ENCODE measurements around the gene CYP46A1.

DNA sequence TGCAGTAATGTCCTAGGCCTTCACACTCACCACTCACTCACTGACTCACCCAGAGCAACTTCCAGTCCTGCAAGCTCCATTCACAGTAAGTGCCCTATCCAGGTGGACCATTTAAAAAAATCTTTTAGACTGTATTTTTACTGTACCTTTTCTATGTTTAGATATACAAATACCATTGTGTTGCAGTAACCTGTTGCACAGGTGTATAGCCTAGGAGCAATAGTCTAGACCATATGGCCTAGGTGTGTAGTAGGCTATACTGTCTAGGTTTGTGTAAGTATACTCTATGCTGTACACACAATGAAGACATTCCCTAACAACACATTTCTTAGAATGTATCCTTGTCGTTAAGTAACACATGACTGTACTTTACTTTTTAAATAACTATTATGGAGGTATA lies 17.2 kb downstream of the CYP46A1 start:
- TF ChIP-seq CTCF (conservative IDR thresholded peaks at IDR 0.05 in 1 of 2, IDR thresholded peaks at IDR 0.05 in 1 of 2; ENCODE audit: low read depth in 1 of 2, low read length in 2 of 2), result no peak
- TF ChIP-seq EZH2 (IDR thresholded peaks at IDR 0.05; ENCODE audit: low read length, missing control alignments), result no peak
